Large intestine (tissue), 3 donors: ENCODE measurements around the gene WDR36. TPM values are rescaled to one million over a fixed set of nuclear protein-coding genes. Genes with fewer than 3 reads are reported as not detected.

Experiments used
- DNase-seq, 2 donors: peaks; one replicate each; pipeline versions ENCODE4 v3.0.0 to v3.0.0-alpha.2; 2013
- H3K27ac ChIP-seq: one replicate; pipeline ENCODE4 v1.5.1; 2013; ENCODE audit warnings: low read length
- H3K27me3 ChIP-seq: 2 replicates; pipeline ENCODE4 v1.6.1; 2013; ENCODE audit warnings: low read length; ENCODE audit not compliant: control insufficient read depth, insufficient read depth
- H3K36me3 ChIP-seq: 2 replicates; pipeline ENCODE4 v1.6.1; 2013; ENCODE audit warnings: low read length; ENCODE audit not compliant: control insufficient read depth, insufficient read depth
- H3K4me1 ChIP-seq: one replicate; pipeline ENCODE4 v1.6.1; 2013; ENCODE audit warnings: low read length; ENCODE audit not compliant: control insufficient read depth, insufficient read depth
- H3K4me3 ChIP-seq: one replicate; pipeline ENCODE4 v1.5.1; 2013; ENCODE audit warnings: low read length
- H3K9me3 ChIP-seq: one replicate; pipeline ENCODE4 v1.6.1; 2013; ENCODE audit warnings: mild to moderate bottlenecking, low read depth, low read length, moderate library complexity; ENCODE audit not compliant: control insufficient read depth
- WGBS: methylation state at CpG from one replicate; pipeline ENCODE4 v1.1.5; 2013; ENCODE audit warnings: low lambda C conversion rate; ENCODE audit not compliant: insufficient coverage; 5-methylcytosine and 5-hydroxymethylcytosine counted together
- polyA plus RNA-seq: library from polyadenylated mRNA; unstranded; fragments of 120-200 nt; gene quantifications from one replicate; pipeline ENCODE4 v1.2.1, GENCODE V29; 2013

Gene WDR36
- polyA plus RNA-seq, 1 donor = 21.3 TPM

DNA sequence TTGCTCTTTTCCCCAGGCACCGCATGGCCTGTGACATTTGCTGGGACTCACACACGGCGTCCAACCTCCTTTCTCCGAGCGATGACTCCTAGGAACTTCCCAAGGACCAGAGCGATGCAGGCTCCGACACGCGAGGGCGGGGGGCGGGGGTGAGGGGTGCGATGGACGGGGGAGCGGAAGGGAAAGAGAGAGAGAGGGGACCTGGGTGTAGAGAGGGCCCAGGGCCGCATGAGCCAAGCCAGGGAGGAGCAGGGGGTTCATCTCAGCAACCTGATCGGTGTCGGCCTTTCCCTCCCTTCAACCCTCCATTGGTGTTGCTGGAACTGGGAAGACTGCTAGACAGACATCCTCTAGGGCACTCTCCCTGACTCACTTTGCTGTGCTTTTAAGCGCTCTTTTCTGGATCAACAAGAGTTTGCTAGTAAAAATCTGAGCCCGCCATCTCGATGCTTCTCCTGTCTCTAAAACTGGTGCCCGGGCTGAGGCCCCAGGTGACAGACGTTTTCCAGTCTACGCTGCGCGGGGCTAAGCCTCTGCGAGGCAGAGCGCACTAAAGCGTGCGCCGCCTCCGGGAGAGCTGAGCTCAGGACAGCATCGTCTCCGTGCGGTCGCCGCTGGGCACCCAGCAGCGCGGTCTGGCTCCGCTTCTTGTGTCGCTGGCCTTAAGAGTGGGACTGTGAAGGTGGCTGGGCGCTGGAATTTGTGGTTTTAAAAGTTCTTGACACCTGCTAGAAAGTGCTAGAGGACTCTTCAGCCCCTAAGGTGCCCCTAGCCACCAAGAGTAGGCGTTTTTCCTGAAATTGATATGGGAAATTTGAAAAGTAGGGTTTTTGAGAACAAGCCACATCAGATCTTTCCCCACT lies 21.6 kb upstream of the WDR36 start:
- Histone ChIP-seq H3K36me3 (no peaks in the 10 kb centered on the region), H3K9me3 (no peaks in the 10 kb centered on the region), H3K27ac (no peak overlapping the region), H3K27me3 (peaks cover 72% of the 10 kb centered on the region), H3K4me3 (peak overlapping the region; percentile 6), H3K4me1 (peaks cover 6% of the 10 kb centered on the region)
- peak in 1 of 2 donors; percentile 9 for DNase-seq
- no CpG with 5 or more reads among the region's 42 CpGs for WGBS

DNA sequence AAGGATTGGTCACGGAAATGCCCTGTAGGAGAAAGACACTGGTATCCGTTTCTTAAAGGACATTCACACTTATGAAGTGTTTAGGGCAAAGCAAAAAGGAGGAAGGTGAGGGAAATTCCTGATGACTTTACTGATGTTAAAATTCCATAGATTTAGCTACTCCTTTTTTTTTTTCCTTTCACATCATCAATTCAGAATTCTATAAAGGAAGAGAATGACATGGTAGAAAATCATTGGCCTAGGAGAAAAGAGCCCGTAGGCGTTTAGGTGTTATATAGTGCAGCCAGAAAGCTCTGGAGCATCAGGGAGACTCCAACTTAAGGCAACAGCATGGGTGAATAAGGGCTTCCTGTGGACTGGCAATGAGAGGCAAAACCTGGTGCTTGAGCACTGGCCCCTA lies 20.7 kb upstream of the WDR36 start, which contains the start of gene TSLP:
Gene TSLP, plus strand, starts transcription at position 301 of the 400 bp plus-strand sequence. CDS start 178 bp downstream, outside the sequence.
- no CpG with 5 or more reads among the region's 4 CpGs for WGBS
- Histone ChIP-seq H3K9me3 (no peaks in the 10 kb centered on the region), H3K27ac (no peak within 1 kb of the TSS), H3K27me3 (peaks cover 66% of the 10 kb centered on the region), H3K4me3 (peak within 1 kb of the TSS; percentile 6), H3K4me1 (peaks cover 6% of the 10 kb centered on the region), H3K36me3 (no peaks in the 10 kb centered on the region)
- DNase-seq = no peak

DNA sequence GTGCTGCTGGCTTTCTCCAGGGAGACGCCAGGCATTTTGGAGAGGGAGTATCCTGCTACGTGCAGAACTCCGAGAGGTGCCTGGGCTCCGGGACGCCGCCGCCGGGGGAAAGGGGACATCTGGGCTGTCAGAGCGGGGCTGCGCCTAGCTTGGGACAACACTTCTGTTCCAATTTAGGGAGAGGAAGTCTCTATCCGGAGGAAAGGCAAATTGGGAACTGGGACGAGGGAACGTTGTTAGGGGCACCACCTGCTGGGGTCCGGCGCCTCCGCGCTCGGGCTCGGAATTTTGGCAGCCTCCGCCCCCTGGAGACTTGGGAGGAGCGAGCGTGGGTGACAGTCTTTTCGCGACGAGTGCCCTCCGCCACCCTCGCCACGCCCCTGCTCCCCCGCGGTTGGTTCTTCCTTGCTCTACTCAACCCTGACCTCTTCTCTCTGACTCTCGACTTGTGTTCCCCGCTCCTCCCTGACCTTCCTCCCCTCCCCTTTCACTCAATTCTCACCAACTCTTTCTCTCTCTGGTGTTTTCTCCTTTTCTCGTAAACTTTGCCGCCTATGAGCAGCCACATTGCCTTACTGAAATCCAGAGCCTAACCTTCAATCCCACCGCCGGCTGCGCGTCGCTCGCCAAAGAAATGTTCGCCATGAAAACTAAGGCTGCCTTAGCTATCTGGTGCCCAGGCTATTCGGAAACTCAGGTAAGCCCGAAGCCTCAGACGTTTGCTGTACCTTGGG lies 19.0 kb upstream of the WDR36 start:
- peak; percentile 6 to 38 for DNase-seq

DNA sequence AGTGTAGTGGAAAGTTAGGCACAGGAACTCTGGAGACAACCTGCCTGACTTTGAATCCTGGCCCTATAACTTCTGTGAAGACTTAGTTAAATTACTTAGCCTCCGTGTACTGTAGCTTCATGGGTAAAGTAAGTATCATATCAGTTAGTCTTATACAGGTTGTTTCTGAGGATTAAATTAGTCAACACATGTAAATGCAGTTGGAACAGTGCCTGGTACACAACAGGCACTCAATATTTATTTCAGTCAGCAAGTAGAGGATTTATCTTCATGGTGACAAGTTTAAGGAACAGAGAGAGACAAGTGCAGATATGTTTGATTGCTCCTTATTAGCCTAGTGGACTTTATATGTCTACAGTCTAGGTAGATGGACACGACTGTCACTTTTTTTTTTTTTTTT lies 17.9 kb upstream of the WDR36 start:
- no CpG with 5 or more reads among the region's 2 CpGs for WGBS
- Histone ChIP-seq H3K36me3 (no peaks in the 10 kb centered on the region), H3K9me3 (no peaks in the 10 kb centered on the region), H3K4me3 (no peak overlapping the region), H3K4me1 (peaks cover 6% of the 10 kb centered on the region), H3K27ac (no peak overlapping the region), H3K27me3 (peaks cover 58% of the 10 kb centered on the region)
- no peak for DNase-seq

More for the DNA sequence above, 19.0 kb upstream of the WDR36 start:
- no peak overlapping the region for H3K27ac ChIP-seq
- H3K4me3 ChIP-seq = peak overlapping the region; percentile 41
- H3K27me3 ChIP-seq = peaks cover 67% of the 10 kb centered on the region
- no peaks in the 10 kb centered on the region for H3K9me3 ChIP-seq
- peaks cover 6% of the 10 kb centered on the region for H3K4me1 ChIP-seq
- WGBS = 0% methylated on average over 3 of the region's 44 CpGs
- no peaks in the 10 kb centered on the region for H3K36me3 ChIP-seq

DNA sequence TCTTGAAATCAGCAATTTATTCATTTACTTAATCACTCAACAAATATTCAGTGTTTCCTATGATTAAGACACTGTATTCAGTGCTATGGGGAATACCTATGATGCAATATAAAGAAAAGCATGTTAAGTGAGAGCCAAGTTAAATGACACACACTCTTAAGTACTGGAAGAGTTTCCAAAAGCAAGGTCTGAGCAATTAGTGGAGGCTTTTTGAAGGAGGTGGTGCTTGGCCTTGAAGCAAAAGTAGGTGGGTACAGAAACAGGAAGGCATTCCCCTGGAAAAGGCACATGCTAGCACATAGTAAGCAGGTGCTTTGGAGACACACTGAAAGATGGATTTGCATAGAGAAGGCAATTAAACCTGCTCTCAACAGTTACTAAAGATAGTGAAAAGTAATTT lies 16.6 kb upstream of the WDR36 start:
- no peak overlapping the region for H3K27ac ChIP-seq
- no peaks in the 10 kb centered on the region for H3K36me3 ChIP-seq
- DNase-seq = no peak
- peaks cover 46% of the 10 kb centered on the region for H3K27me3 ChIP-seq
- no peak overlapping the region for H3K4me3 ChIP-seq
- no peaks in the 10 kb centered on the region for H3K9me3 ChIP-seq
- peaks cover 6% of the 10 kb centered on the region for H3K4me1 ChIP-seq

DNA sequence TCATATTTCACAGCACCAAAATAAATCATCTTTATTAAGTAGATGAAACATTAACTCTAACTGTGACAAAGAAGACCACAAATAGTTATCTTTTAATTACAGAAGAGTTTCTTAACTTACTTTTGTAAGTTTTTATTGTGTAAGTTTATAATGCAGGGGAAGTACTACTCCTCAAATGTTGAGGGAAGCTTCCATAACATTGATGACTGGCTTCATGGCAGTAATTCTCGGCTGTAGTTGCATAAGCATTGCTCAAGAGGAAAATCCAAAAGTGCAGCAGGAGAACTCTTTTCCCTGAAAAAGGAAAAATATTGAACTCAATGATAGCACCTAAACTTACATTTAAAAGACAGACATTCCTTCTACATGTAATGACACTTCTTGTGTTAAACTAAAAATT lies 16.1 kb upstream of the WDR36 start:
- Histone ChIP-seq H3K4me3 (no peak overlapping the region), H3K27ac (no peak overlapping the region), H3K4me1 (peaks cover 6% of the 10 kb centered on the region), H3K27me3 (peaks cover 40% of the 10 kb centered on the region), H3K36me3 (no peaks in the 10 kb centered on the region), H3K9me3 (no peaks in the 10 kb centered on the region)
- no CpG with 5 or more reads among the region's 1 CpG for WGBS
- no peak for DNase-seq

DNA sequence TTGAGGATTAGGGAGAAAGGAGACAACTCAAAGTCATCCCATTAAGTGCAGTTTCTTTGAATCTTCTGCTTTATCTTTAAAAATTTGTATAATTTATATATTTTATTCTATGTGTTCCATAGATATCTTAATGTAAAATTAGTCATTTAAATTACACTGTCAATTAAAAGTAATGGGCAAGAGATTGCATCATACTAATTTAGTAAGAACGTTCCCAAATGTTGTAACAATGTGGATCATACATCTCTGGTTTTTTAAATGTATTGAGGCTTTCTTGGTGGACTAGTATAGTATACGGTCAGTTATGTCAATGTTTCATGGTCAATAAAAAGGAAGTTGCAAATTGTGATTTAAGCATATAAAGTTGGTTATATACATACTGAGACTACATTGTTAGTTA lies 14.5 kb upstream of the WDR36 start:
- Histone ChIP-seq H3K4me1 (peaks cover 6% of the 10 kb centered on the region), H3K27ac (no peak overlapping the region), H3K27me3 (peaks cover 29% of the 10 kb centered on the region), H3K9me3 (no peaks in the 10 kb centered on the region), H3K36me3 (no peaks in the 10 kb centered on the region), H3K4me3 (no peak overlapping the region)
- WGBS = 100% methylated on average over 2 of the region's 2 CpGs
- DNase-seq = no peak

DNA sequence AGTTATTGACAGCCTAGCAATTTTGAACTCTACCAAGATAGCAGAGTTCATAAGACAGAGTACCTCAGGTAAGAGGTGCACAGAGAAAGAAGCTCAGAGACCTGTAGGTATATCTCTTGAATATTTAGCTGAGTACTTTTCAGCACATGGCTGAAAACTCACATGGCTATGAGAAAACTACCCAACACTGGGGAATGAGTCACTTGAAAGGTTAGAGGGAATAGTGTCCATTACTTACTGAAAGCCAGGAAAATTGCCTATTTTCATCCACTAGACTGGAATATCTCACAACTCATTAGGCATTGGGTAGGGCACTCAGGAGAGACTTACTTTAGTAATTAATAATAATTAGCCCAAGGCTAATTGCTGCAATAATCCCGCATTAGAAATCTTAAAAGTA lies 12.3 kb upstream of the WDR36 start:
- Histone ChIP-seq H3K4me3 (no peak overlapping the region), H3K27me3 (peaks cover 12% of the 10 kb centered on the region), H3K4me1 (no peaks in the 10 kb centered on the region), H3K36me3 (no peaks in the 10 kb centered on the region), H3K9me3 (no peaks in the 10 kb centered on the region), H3K27ac (no peak overlapping the region)
- WGBS = 67% methylated on average over 1 of the region's 1 CpG
- no peak for DNase-seq

DNA sequence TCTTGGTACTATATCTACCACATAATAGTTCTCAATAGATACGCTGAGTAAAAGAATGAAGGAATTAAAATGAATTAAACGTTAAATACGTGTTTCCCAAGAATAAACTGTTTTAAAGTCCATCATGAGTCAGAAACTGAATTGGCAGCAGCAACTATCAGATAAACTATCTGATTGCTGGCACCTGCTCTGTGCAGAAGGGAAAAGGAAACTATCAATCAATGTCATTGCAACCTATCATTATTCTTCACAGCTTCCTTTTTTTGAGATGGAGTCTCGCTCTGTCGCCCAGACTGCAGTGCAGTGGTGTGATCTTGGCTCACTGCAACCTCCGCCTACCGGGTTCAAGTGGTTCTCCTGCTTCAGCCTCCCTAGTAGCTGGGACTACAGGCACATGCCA lies 8.8 kb upstream of the WDR36 start:
- H3K36me3 ChIP-seq = no peaks in the 10 kb centered on the region
- 83% methylated on average over 2 of the region's 7 CpGs for WGBS
- no peak overlapping the region for H3K4me3 ChIP-seq
- peaks cover 3% of the 10 kb centered on the region for H3K27me3 ChIP-seq
- H3K9me3 ChIP-seq = no peaks in the 10 kb centered on the region
- no peak overlapping the region for H3K27ac ChIP-seq
- no peak for DNase-seq
- no peaks in the 10 kb centered on the region for H3K4me1 ChIP-seq

DNA sequence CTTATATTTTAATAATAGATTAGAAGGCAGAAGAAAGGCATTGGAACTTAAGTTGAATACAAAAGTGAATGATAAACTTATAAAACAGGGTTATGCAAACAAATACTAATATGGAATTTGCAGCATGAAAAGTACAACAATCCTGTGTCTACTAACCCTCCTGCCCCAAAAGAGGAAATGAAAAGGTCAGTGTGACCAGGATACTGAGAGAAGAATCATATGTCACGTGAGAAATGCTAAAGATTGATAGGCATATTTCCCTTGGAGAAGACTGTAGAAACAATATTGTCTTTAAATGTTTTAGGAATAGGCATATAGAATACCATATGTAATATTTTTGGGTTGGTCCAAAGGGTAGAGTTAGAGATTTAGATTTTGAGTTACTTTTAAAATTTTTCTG lies 3.8 kb downstream of the WDR36 start:
- DNase-seq = no peak
- Histone ChIP-seq H3K27ac (no peak overlapping the region), H3K4me1 (peaks cover 3% of the 10 kb centered on the region), H3K36me3 (peaks cover 15% of the 10 kb centered on the region), H3K4me3 (no peak overlapping the region), H3K9me3 (no peaks in the 10 kb centered on the region), H3K27me3 (no peaks in the 10 kb centered on the region)
- 100% methylated on average over 1 of the region's 1 CpG for WGBS
